ENCODE measurements around the gene NCAM2. TPM values are rescaled to one million over a fixed set of nuclear protein-coding genes. Genes with fewer than 3 reads are reported as not detected.

Gene NCAM2
- total RNA-seq, 4 donors from 2014 or later, result 4.2 to 7.5 (median 4.9) TPM

GRCh38 chr21:21101911-21102310 is 103.7 kb downstream of the NCAM2 start:
- H3K27ac ChIP-seq (replicated peaks in 1 of 4), result no peak overlapping the region
- intact Hi-C loops (cut with DNase I), result no loop called here
- DNase-seq (ENCODE audit: extremely low spot score), result no peak
- WGBS, result 62% methylated on average over 1 of the region's 1 CpG
- no peak overlapping the region for H3K4me3 ChIP-seq
- no peaks in the 10 kb centered on the region for H3K36me3 ChIP-seq
- no peaks in the 10 kb centered on the region for H3K4me1 ChIP-seq
- H3K9me3 ChIP-seq, result no peaks in the 10 kb centered on the region
- no peaks in the 10 kb centered on the region for H3K27me3 ChIP-seq
- TF ChIP-seq POLR2A (IDR thresholded peaks at IDR 0.05; ENCODE audit: low read depth), result no peak
- no peak for TF ChIP-seq EP300 (IDR thresholded peaks at IDR 0.05)
- no peak for TF ChIP-seq POLR2AphosphoS5 (IDR thresholded peaks at IDR 0.05)
- TF ChIP-seq CTCF (IDR thresholded peaks at IDR 0.05), result no peak

GRCh38 chr21:21102896-21103295 is 104.7 kb downstream of the NCAM2 start:
- H3K27me3 ChIP-seq, result no peaks in the 10 kb centered on the region
- no peaks in the 10 kb centered on the region for H3K4me1 ChIP-seq
- TF ChIP-seq CTCF (IDR thresholded peaks at IDR 0.05) (no peak), POLR2A (IDR thresholded peaks at IDR 0.05; ENCODE audit: low read depth) (no peak), POLR2AphosphoS5 (IDR thresholded peaks at IDR 0.05) (no peak), EP300 (IDR thresholded peaks at IDR 0.05) (no peak)
- 49% methylated on average over 2 of the region's 2 CpGs for WGBS
- no peaks in the 10 kb centered on the region for H3K36me3 ChIP-seq
- H3K27ac ChIP-seq (replicated peaks in 1 of 4), result no peak overlapping the region
- no peaks in the 10 kb centered on the region for H3K9me3 ChIP-seq
- H3K4me3 ChIP-seq, result no peak overlapping the region
- intact Hi-C loops (cut with DNase I), result no loop called here
- no peak for DNase-seq (ENCODE audit: extremely low spot score)

- intact Hi-C loops (cut with DNase I), result no loop called here
- Histone ChIP-seq H3K4me1 (no peaks in the 10 kb centered on the region), H3K27me3 (no peaks in the 10 kb centered on the region), H3K4me3 (no peak overlapping the region), H3K27ac (replicated peaks in 1 of 4) (no peak overlapping the region), H3K36me3 (no peaks in the 10 kb centered on the region), H3K9me3 (no peaks in the 10 kb centered on the region)
- WGBS, result 73% methylated on average over 3 of the region's 3 CpGs
- DNase-seq (ENCODE audit: extremely low spot score), result no peak
- no peak for TF ChIP-seq EP300 (IDR thresholded peaks at IDR 0.05)
- no peak for TF ChIP-seq CTCF (IDR thresholded peaks at IDR 0.05)
- TF ChIP-seq POLR2A (IDR thresholded peaks at IDR 0.05; ENCODE audit: low read depth), result no peak
- no peak for TF ChIP-seq POLR2AphosphoS5 (IDR thresholded peaks at IDR 0.05)
Measured at GRCh38 chr21:21103692-21104091, 105.5 kb downstream of the NCAM2 start.

- 59% methylated on average over 4 of the region's 4 CpGs for WGBS
- TF ChIP-seq POLR2AphosphoS5 (IDR thresholded peaks at IDR 0.05) (no peak), POLR2A (IDR thresholded peaks at IDR 0.05; ENCODE audit: low read depth) (no peak), EP300 (IDR thresholded peaks at IDR 0.05) (no peak), CTCF (IDR thresholded peaks at IDR 0.05) (no peak)
- intact Hi-C loops (cut with DNase I), result no loop called here
- no peak for DNase-seq (ENCODE audit: extremely low spot score)
- Histone ChIP-seq H3K27ac (replicated peaks in 1 of 4) (no peak overlapping the region), H3K4me3 (no peak overlapping the region), H3K9me3 (no peaks in the 10 kb centered on the region), H3K4me1 (no peaks in the 10 kb centered on the region), H3K36me3 (no peaks in the 10 kb centered on the region), H3K27me3 (no peaks in the 10 kb centered on the region)
Measured at GRCh38 chr21:21109736-21110135, 111.5 kb downstream of the NCAM2 start.

- Histone ChIP-seq H3K4me1 (no peaks in the 10 kb centered on the region), H3K4me3 (no peak overlapping the region), H3K27me3 (no peaks in the 10 kb centered on the region), H3K9me3 (no peaks in the 10 kb centered on the region), H3K36me3 (no peaks in the 10 kb centered on the region), H3K27ac (replicated peaks in 1 of 4) (no peak overlapping the region)
- 88% methylated on average over 8 of the region's 8 CpGs for WGBS
- intact Hi-C loops (cut with DNase I), result no loop called here
- no peak for DNase-seq (ENCODE audit: extremely low spot score)
- TF ChIP-seq POLR2A (IDR thresholded peaks at IDR 0.05; ENCODE audit: low read depth) (no peak), CTCF (IDR thresholded peaks at IDR 0.05) (no peak), POLR2AphosphoS5 (IDR thresholded peaks at IDR 0.05) (no peak), EP300 (IDR thresholded peaks at IDR 0.05) (no peak)
Measured at GRCh38 chr21:21111309-21111920, 113.2 kb downstream of the NCAM2 start.

Measured in esophagus muscularis mucosa (tissue), 4 donors.